SK-N-SH treated with all-trans-retinoic acid at 6 μM for 48 hours (cell line): ENCODE data around the gene SAE1.

Experiments used
- ATAC-seq: fragments of 200-7000 bp; cut with Tn5 transposase; 3 replicates; pipeline ENCODE4 v1.9.1; 2020; ENCODE audit warnings: mild to moderate bottlenecking, moderate library complexity
- ARNTL ChIP-seq: fragments of 450-650 bp; formaldehyde crosslinking; IDR thresholded peaks from 2 replicates; pipeline ENCODE4 v1.5.0; 2020; ENCODE audit warnings: low read depth, mild to moderate bottlenecking, moderate library complexity, borderline replicate concordance
- BACH2 ChIP-seq: fragments of 250-450 bp; sonication (Bioruptor Pico); IDR thresholded peaks from 2 replicates; pipeline ENCODE4 v1.9.0; 2021; ENCODE audit warnings: mild to moderate bottlenecking, borderline replicate concordance
- CREB5 ChIP-seq: fragments of 250-450 bp; sonication (Bioruptor Pico); IDR thresholded peaks from 2 replicates; pipeline ENCODE4 v1.5.1; 2020; ENCODE audit warnings: low read depth, mild to moderate bottlenecking, moderate library complexity
- ESRRG ChIP-seq: fragments of 250-450 bp; sonication (Bioruptor Pico); IDR thresholded peaks from 2 replicates; pipeline ENCODE4 v1.6.1; 2021; ENCODE audit warnings: mild to moderate bottlenecking
- ISL1 ChIP-seq: fragments of 250-450 bp; sonication (Bioruptor Pico); IDR thresholded peaks from 2 replicates; pipeline ENCODE4 v2.1.2; 2022; ENCODE audit warnings: mild to moderate bottlenecking, moderate library complexity
- OSR1 ChIP-seq: fragments of 250-450 bp; sonication (Bioruptor Pico); IDR thresholded peaks from 2 replicates; pipeline ENCODE4 v1.8.0; 2022; ENCODE audit warnings: moderate library complexity, mild to moderate bottlenecking, inconsistent platforms
- PATZ1 ChIP-seq: fragments of 250-450 bp; sonication (Bioruptor Pico); IDR thresholded peaks from 2 replicates; pipeline ENCODE4 v1.8.0; 2020; ENCODE audit warnings: mild to moderate bottlenecking, moderate library complexity, borderline replicate concordance
- POU6F1 ChIP-seq: fragments of 250-450 bp; sonication (Bioruptor Pico); IDR thresholded peaks from 2 replicates; pipeline ENCODE4 v1.8.0; 2021; ENCODE audit warnings: low read depth, mild to moderate bottlenecking, moderate library complexity, borderline replicate concordance
- RARB ChIP-seq: fragments of 250-450 bp; sonication (Bioruptor Pico); IDR thresholded peaks from 2 replicates; pipeline ENCODE4 v1.8.0; 2021; ENCODE audit warnings: mild to moderate bottlenecking, moderate library complexity
- SNAI2 ChIP-seq: fragments of 250-450 bp; sonication (Bioruptor Pico); IDR thresholded peaks from 2 replicates; pipeline ENCODE4 v1.5.0; 2020; ENCODE audit warnings: mild to moderate bottlenecking, moderate library complexity
- TCF4 ChIP-seq: fragments of 250-450 bp; sonication (Bioruptor Pico); IDR thresholded peaks from 2 replicates; pipeline ENCODE4 v1.8.0; 2021; ENCODE audit warnings: mild to moderate bottlenecking, moderate library complexity, borderline replicate concordance
- TSHZ2 ChIP-seq: fragments of 250-450 bp; sonication (Bioruptor Pico); IDR thresholded peaks from 2 replicates; pipeline ENCODE4 v1.5.0; 2020; ENCODE audit warnings: mild to moderate bottlenecking, moderate library complexity
- ZC3H10 ChIP-seq: fragments of 250-450 bp; sonication (Bioruptor Pico); IDR thresholded peaks from 2 replicates; pipeline ENCODE4 v1.5.1; 2021; ENCODE audit warnings: mild to moderate bottlenecking, moderate library complexity
- ZFP30 ChIP-seq: fragments of 450-650 bp; formaldehyde crosslinking; IDR thresholded peaks from 2 replicates; pipeline ENCODE4 v1.5.0; 2022; ENCODE audit warnings: mild to moderate bottlenecking, moderate library complexity
- ZNF565 ChIP-seq: fragments of 450-650 bp; formaldehyde crosslinking; conservative IDR thresholded peaks from 2 replicates; pipeline ENCODE4 v1.5.0; 2020; ENCODE audit warnings: low read depth, mild to moderate bottlenecking, moderate library complexity
- ZNF70 ChIP-seq: fragments of 450-650 bp; formaldehyde crosslinking; IDR thresholded peaks from 2 replicates; pipeline ENCODE4 v1.5.0; 2020; ENCODE audit warnings: mild to moderate bottlenecking, moderate library complexity
- ZNF8 ChIP-seq: fragments of 450-650 bp; formaldehyde crosslinking; IDR thresholded peaks from 2 replicates; pipeline ENCODE4 v1.5.0; 2020; ENCODE audit warnings: mild to moderate bottlenecking, moderate library complexity

Gene SAE1

GRCh38 chr19:47239152-47239551 is 108.5 kb downstream of the SAE1 start:
- no peak for ATAC-seq
- TF ChIP-seq CREB5 (CRISPR knock-in tag), result no peak
- TF ChIP-seq ZNF70 (CRISPR knock-in tag), result no peak
- no peak for TF ChIP-seq SNAI2 (CRISPR knock-in tag)
- TF ChIP-seq ZNF565 (CRISPR knock-in tag), result no peak
- TF ChIP-seq POU6F1, result no peak

- ATAC-seq, result peak; percentile 73
- TF ChIP-seq ISL1 (CRISPR knock-in tag) (no peak), TSHZ2 (CRISPR knock-in tag) (no peak), ESRRG (CRISPR knock-in tag) (no peak), ZNF8 (CRISPR knock-in tag) (no peak), BACH2 (CRISPR knock-in tag) (no peak), RARB (no peak), TCF4 (CRISPR knock-in tag) (no peak), ZNF70 (CRISPR knock-in tag) (no peak), POU6F1 (no peak), ZC3H10 (CRISPR knock-in tag) (no peak), ARNTL (CRISPR knock-in tag) (no peak), OSR1 (no peak), ZNF565 (CRISPR knock-in tag) (no peak)
These were observed 109.1 kb downstream of the SAE1 start for GRCh38 chr19:47239610-47240296.

GRCh38 chr19:47240556-47240955 is 109.9 kb downstream of the SAE1 start:
- ATAC-seq, result no peak
- TF ChIP-seq BACH2 (CRISPR knock-in tag), result no peak
- no peak for TF ChIP-seq OSR1
- TF ChIP-seq ZFP30, result no peak
- TF ChIP-seq ZNF8 (CRISPR knock-in tag), result no peak

GRCh38 chr19:47240996-47241918 is 110.6 kb downstream of the SAE1 start:
- peak; percentile 5; the same call in 2 of the 3 replicates for ATAC-seq
- TF ChIP-seq TCF4 (CRISPR knock-in tag) (no peak), PATZ1 (CRISPR knock-in tag) (peak; percentile 50; the same call in 1 of the 2 replicates)
